ENCODE data around the gene SERINC5.

DNA sequence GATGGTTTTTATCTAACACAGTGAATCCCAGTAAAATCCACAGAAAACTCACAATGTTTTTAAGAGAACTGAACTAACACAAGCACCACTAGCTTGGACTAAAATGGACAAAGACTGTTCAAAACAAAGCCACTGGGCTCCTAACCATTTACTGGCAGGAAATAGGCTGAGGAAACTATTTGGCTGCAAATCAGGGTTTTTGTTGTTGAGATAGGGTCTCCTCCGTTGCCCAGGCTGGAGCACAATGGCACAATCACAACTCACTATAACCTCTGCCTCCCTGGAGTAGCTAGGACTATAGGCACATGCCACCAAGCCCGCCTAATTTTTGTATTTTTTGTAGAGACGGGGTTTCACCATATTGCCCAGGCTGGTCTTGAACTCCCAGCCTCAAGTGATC, 121.0 kb downstream of the SERINC5 start:
- TF ChIP-seq, protein P1, sequence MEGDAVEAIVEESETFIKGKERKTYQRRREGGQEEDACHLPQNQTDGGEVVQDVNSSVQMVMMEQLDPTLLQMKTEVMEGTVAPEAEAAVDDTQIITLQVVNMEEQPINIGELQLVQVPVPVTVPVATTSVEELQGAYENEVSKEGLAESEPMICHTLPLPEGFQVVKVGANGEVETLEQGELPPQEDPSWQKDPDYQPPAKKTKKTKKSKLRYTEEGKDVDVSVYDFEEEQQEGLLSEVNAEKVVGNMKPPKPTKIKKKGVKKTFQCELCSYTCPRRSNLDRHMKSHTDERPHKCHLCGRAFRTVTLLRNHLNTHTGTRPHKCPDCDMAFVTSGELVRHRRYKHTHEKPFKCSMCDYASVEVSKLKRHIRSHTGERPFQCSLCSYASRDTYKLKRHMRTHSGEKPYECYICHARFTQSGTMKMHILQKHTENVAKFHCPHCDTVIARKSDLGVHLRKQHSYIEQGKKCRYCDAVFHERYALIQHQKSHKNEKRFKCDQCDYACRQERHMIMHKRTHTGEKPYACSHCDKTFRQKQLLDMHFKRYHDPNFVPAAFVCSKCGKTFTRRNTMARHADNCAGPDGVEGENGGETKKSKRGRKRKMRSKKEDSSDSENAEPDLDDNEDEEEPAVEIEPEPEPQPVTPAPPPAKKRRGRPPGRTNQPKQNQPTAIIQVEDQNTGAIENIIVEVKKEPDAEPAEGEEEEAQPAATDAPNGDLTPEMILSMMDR (IDR thresholded peaks at IDR 0.05), result no peak
- TF ChIP-seq POLR2A (IDR thresholded peaks at IDR 0.05), result no peak

Measured in body of pancreas (tissue), 4 donors.